Keratinocyte (primary cell): ENCODE data around the gene FAM78B. TPM values are rescaled to one million over a fixed set of nuclear protein-coding genes. Genes with fewer than 3 reads are reported as not detected.
A peak's percentile ranks its signal among the peaks of the same experiment; 100 is the strongest.

ENCODE experiments used
- DNase-seq: peaks from one replicate; pipeline ENCODE4 v3.0.0-alpha.2; 2011; ENCODE audit warnings: low read depth, missing footprints, low spot score
- FAIRE-seq: peaks from 2 replicates; lab custom pipeline; 2011; peaks lifted over from hg19 to GRCh38; lab: Jason Lieb, UNC
- H2AFZ ChIP-seq: 2 replicates; pipeline ENCODE4 v1.6.0; 2012; ENCODE audit warnings: low read length, control low read depth, inconsistent platforms; ENCODE audit not compliant: control insufficient read depth
- H3K27ac ChIP-seq: 2 replicates; pipeline ENCODE4 v1.5.1; 2011; ENCODE audit warnings: low read length; ENCODE audit not compliant: control insufficient read depth, insufficient read depth
- H3K27me3 ChIP-seq: 3 replicates; pipeline ENCODE4 v1.6.0; 2011; ENCODE audit warnings: low read length; ENCODE audit not compliant: control insufficient read depth, insufficient read depth; ENCODE audit errors: extremely low read depth
- H3K36me3 ChIP-seq, 2 experiments: 2 replicates in 1 of 2; 3 replicates in 1 of 2; pipeline ENCODE4 v1.5.1; 2011; ENCODE audit warnings: low read length in 2 of 2, mild to moderate bottlenecking in 1 of 2; ENCODE audit not compliant: control insufficient read depth in 2 of 2, insufficient read depth in 2 of 2; ENCODE audit errors: extremely low read depth in 1 of 2
- H3K4me1 ChIP-seq: 3 replicates; pipeline ENCODE4 v1.5.1; 2011; ENCODE audit warnings: low read length; ENCODE audit not compliant: control insufficient read depth, insufficient read depth; ENCODE audit errors: extremely low read depth
- H3K4me2 ChIP-seq: 3 replicates; pipeline ENCODE4 v1.6.0; 2011; ENCODE audit warnings: low read depth, low read length; ENCODE audit not compliant: control insufficient read depth, insufficient read depth; ENCODE audit errors: extremely low read depth
- H3K4me3 ChIP-seq, 3 experiments: fragments of 200-600 bp in 1 of 3; sonication (generic) in 1 of 3; 2 replicates in 2 of 3; 3 replicates in 1 of 3; pipeline ENCODE4 v1.5.1; 2011 to 2016; ENCODE audit warnings: low read length in 3 of 3, mild to moderate bottlenecking in 3 of 3, control low read depth in 2 of 3, inconsistent platforms in 1 of 3, low read depth in 1 of 3, mixed read lengths in 1 of 3, mixed run types in 1 of 3, moderate library complexity in 1 of 3; ENCODE audit not compliant: control insufficient read depth in 2 of 3, insufficient read depth in 2 of 3; ENCODE audit errors: extremely low read depth in 1 of 3
- H3K79me2 ChIP-seq: 2 replicates; pipeline ENCODE4 v1.6.0; 2012; ENCODE audit warnings: low read length; ENCODE audit not compliant: control insufficient read depth, insufficient read depth
- H3K9ac ChIP-seq: 3 replicates; pipeline ENCODE4 v1.6.0; 2011; ENCODE audit warnings: low read length; ENCODE audit not compliant: control insufficient read depth, insufficient read depth; ENCODE audit errors: extremely low read depth
- H3K9me1 ChIP-seq: 3 replicates; pipeline ENCODE4 v1.6.0; 2011; ENCODE audit warnings: low read length; ENCODE audit not compliant: control insufficient read depth, insufficient read depth; ENCODE audit errors: extremely low read depth
- H3K9me3 ChIP-seq: 2 replicates; pipeline ENCODE4 v1.5.1; 2012; ENCODE audit warnings: low read depth, low read length; ENCODE audit not compliant: control insufficient read depth
- H4K20me1 ChIP-seq: 3 replicates; pipeline ENCODE4 v1.6.0; 2011; ENCODE audit warnings: low read length; ENCODE audit not compliant: control insufficient read depth, insufficient read depth; ENCODE audit errors: extremely low read depth
- EZH2 ChIP-seq: IDR thresholded peaks from one replicate; pipeline ENCODE4 v1.6.1; 2012; ENCODE audit warnings: inconsistent platforms, mild to moderate bottlenecking, low read length, moderate library complexity
- dilution Hi-C: fragments of 300-500 bp; cut with MboI; formaldehyde crosslinking; loops from one replicate; pipeline ENCODE4 v1.7.0; 2020; ENCODE audit warnings: low sequenced_read_pairs; ENCODE audit not compliant: extremely low pct_ligation_motif_present
- polyA plus RNA-seq, 5 experiments: library from polyadenylated mRNA; depleted of rRNA in 3 of 5; stranded (reverse) in 3 of 5; stranded (forward) in 1 of 5; unstranded in 1 of 5; fragments of >200 nt; gene quantifications; 1 replicate in 1 of 5; 2 replicates in 3 of 5; 3 replicates in 1 of 5; pipeline versions ENCODE4 v1.2.1 to v1.2.3, GENCODE V29; 2011 to 2012; ENCODE audit warnings: missing spikeins in 2 of 5, low read depth in 1 of 5, low replicate concordance in 1 of 5
- TF ChIP-seq, protein P1 (sequence below), 3 experiments: IDR thresholded peaks in 1 of 3; conservative IDR thresholded peaks in 1 of 3; optimal IDR thresholded peaks in 1 of 3; 2 replicates in 2 of 3; 3 replicates in 1 of 3; pipeline versions ENCODE3 to v1.5.1; 2011; ENCODE audit warnings: low read length in 3 of 3, mild to moderate bottlenecking in 3 of 3, moderate library complexity in 2 of 3, control low read depth in 1 of 3, inconsistent platforms in 1 of 3; ENCODE audit not compliant: insufficient read depth in 2 of 3; ENCODE audit errors: extremely low read depth in 1 of 3

FAM78B gene
- polyA plus RNA-seq, 1 donor (not counting 4 experiments of a cell fraction or from before 2014, with no cell fraction given), result 0.07 TPM

DNA sequence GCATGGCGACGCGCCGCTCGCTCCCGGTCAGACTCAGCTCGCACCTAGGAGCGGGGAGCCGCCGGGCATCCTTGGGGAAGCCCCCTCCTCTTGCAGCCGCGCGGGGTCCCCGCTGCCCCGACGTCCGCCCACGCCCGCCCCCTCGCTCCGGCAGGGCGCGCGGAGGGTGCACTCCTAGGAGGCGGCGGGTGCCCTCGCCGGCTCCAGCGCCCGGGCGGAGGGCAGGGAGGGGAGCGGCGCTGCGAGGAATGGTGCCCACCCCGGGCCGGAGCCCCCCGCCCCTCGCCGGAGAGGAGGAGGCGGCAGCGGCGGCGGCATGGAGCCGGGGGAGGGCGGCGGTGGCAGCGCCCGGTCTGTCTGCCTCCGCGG is 488 bp downstream of the FAM78B start:
- Histone ChIP-seq H3K79me2 (no peaks in the 10 kb centered on the region), H3K4me2 (no peak overlapping the region), H3K4me3 (peak overlapping the region in 2 of 3 experiments; percentile 45 to 55), H3K9me3 (no peaks in the 10 kb centered on the region), H3K36me3 (no peaks in the 10 kb centered on the region), H3K4me1 (no peaks in the 10 kb centered on the region), H3K9me1 (no peaks in the 10 kb centered on the region), H4K20me1 (no peaks in the 10 kb centered on the region), H3K27me3 (peaks cover 28% of the 10 kb centered on the region), H3K27ac (no peak overlapping the region), H2AFZ (no peak overlapping the region), H3K9ac (no peak overlapping the region)
- FAIRE-seq (no peak), DNase-seq (no peak)
- TF ChIP-seq, protein P1, sequence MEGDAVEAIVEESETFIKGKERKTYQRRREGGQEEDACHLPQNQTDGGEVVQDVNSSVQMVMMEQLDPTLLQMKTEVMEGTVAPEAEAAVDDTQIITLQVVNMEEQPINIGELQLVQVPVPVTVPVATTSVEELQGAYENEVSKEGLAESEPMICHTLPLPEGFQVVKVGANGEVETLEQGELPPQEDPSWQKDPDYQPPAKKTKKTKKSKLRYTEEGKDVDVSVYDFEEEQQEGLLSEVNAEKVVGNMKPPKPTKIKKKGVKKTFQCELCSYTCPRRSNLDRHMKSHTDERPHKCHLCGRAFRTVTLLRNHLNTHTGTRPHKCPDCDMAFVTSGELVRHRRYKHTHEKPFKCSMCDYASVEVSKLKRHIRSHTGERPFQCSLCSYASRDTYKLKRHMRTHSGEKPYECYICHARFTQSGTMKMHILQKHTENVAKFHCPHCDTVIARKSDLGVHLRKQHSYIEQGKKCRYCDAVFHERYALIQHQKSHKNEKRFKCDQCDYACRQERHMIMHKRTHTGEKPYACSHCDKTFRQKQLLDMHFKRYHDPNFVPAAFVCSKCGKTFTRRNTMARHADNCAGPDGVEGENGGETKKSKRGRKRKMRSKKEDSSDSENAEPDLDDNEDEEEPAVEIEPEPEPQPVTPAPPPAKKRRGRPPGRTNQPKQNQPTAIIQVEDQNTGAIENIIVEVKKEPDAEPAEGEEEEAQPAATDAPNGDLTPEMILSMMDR (optimal IDR thresholded peaks at IDR 0.05 in 1 of 3, IDR thresholded peaks at IDR 0.05 in 1 of 3, conservative IDR thresholded peaks at IDR 0.05 in 1 of 3; ENCODE audit: extremely low read depth in 1 of 3, insufficient read depth in 2 of 3, low read length in 3 of 3), result no peak
- no peak for TF ChIP-seq EZH2
- dilution Hi-C loops, result no loop called here

DNA sequence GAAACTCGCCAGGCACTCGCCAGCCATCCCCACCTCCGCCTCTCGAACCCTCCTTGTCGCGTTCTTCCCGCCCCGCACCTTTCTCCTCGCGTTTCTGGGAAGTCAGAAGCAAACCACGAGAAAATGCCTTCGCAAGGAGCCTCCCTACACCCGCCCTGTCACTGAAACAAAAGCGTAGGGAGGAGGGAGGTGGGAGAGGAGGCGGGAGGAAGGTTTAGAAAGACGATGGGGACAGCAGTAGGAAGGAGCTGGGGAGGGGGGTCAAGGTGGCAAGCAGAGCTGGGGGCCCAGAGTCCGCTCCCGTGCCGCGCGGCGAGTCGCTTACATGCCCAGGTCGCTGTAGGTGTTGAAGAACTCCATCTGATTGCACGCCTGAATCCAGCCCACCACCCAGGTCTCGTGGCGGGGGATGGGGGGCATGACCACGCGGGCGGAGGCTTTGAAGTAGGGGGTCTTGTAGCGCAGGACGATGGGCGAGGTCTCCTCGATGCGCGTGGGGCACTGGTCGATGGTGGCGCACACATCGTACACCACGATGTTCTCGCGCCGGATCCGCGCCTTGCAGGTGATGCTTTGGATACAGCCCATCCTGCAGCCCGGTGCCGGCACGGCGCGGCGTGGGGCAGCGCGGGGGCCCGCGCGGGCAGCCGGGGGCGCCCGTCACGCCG is 1.0 kb downstream of the FAM78B start:
- no peak overlapping the region for H2AFZ ChIP-seq

More for the DNA sequence above, 1.0 kb downstream of the FAM78B start:
- Histone ChIP-seq H3K27me3 (peaks cover 28% of the 10 kb centered on the region), H3K36me3 (no peaks in the 10 kb centered on the region), H3K27ac (no peak overlapping the region), H3K9me1 (no peaks in the 10 kb centered on the region), H3K9ac (no peak overlapping the region), H3K4me1 (no peaks in the 10 kb centered on the region), H3K79me2 (no peaks in the 10 kb centered on the region), H3K9me3 (no peaks in the 10 kb centered on the region), H4K20me1 (no peaks in the 10 kb centered on the region), H3K4me3 (no peak overlapping the region), H3K4me2 (peak overlapping the region; percentile 27)
- TF ChIP-seq, protein P1 (optimal IDR thresholded peaks at IDR 0.05 in 1 of 3, IDR thresholded peaks at IDR 0.05 in 1 of 3, conservative IDR thresholded peaks at IDR 0.05 in 1 of 3; ENCODE audit: extremely low read depth in 1 of 3, insufficient read depth in 2 of 3, low read length in 3 of 3), result no peak
- peak; percentile 75 for TF ChIP-seq EZH2
- DNase-seq (no peak), FAIRE-seq (no peak)
- dilution Hi-C loops, result no loop called here
